ENCODE measurements around the gene MAPRE2.
A peak's percentile ranks its signal among the peaks of the same experiment; 100 is the strongest.

The MAPRE2 gene

DNA sequence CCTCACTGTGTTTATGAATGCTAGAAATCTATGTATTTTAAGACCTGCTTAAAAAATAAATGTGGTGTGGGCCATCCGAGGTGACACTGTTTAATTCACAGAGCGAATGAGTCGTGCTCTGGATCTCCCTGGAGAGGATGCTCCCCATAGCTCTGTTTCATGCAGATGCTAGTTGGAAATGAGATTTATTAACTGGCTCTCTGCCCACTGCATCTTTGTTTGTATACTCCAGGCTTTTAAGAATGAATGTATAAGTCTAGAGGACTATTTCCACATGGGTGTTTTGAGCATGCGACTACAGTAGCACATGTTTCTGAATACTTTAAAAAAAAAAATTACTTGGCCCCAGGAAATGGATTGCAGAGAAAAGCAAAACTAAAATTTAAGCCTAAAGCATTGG is 3.9 kb downstream of the MAPRE2 start:
- Mint-ChIP-seq H3K9me3 (no peaks in the 10 kb centered on the region), H3K36me3 (ENCODE audit: low read depth) (peaks cover 5% of the 10 kb centered on the region), H3K4me1 (ENCODE audit: low read depth) (peaks cover 69% of the 10 kb centered on the region), H3K27ac (peak overlapping the region; percentile 91), H3K4me3 (peak overlapping the region; percentile 73), H3K27me3 (ENCODE audit: low read depth) (no peaks in the 10 kb centered on the region)
- DNase-seq (ENCODE audit: low spot score) = no peak

DNA sequence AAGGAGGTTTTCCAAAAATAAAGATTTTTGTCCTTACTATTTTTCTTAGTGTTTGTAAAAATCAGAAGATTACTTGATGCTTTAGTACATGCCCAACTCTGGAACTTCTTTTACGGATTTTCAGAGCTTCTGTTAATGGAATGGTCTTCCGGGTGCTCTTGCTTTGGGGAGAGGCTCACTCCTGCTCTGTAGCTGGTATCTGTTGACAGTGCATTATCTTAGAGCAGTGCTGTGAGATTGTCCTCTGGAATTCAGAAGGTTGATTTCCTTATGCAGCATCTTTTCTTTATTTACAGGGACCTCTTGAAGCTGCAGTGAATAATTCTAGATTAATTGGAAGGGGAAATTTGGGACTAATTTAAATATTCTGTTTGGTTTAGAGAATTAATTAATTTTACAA is 4.6 kb downstream of the MAPRE2 start:
- H3K36me3 Mint-ChIP-seq (ENCODE audit: low read depth) = peaks cover 5% of the 10 kb centered on the region
- H3K4me3 Mint-ChIP-seq = peak overlapping the region; percentile 73
- H3K4me1 Mint-ChIP-seq (ENCODE audit: low read depth) = peaks cover 71% of the 10 kb centered on the region
- H3K9me3 Mint-ChIP-seq = no peaks in the 10 kb centered on the region
- H3K27ac Mint-ChIP-seq = peak overlapping the region; percentile 39
- H3K27me3 Mint-ChIP-seq (ENCODE audit: low read depth) = no peaks in the 10 kb centered on the region
- DNase-seq (ENCODE audit: low spot score) = no peak

DNA sequence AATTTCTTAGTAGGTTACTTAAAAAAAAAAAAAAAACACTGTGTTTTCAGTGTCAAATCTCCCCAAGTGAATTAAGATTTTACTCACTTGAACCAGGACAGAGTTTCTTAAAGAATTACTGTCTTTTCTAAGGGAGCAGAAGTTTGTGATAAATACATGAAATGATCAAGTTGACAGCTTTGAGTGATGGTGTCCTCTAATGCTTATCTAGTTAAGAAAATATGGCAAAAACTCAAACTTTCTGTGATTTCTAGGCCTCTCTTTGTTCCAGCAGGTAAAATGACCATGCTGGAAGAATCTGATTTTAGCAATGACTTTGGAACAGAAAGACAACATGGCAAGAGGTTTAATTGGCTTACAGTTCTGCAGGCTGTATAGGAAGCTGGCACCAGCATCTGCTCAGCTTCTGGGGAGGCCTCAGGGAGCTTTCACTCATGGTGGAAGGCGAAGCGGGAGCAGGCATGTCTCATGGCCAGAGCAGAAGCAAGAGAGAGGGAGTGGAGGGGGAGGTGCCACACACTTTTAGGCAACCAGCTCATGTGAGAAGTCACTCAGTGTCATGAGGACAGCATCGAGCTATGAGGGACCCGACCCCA is 6.6 kb downstream of the MAPRE2 start:
- H3K4me1 Mint-ChIP-seq (ENCODE audit: low read depth) = peaks cover 63% of the 10 kb centered on the region
- no peak overlapping the region for H3K4me3 Mint-ChIP-seq
- DNase-seq (ENCODE audit: low spot score) = no peak
- H3K27ac Mint-ChIP-seq = no peak overlapping the region
- H3K9me3 Mint-ChIP-seq = no peaks in the 10 kb centered on the region
- peaks cover 5% of the 10 kb centered on the region for H3K36me3 Mint-ChIP-seq (ENCODE audit: low read depth)
- H3K27me3 Mint-ChIP-seq (ENCODE audit: low read depth) = no peaks in the 10 kb centered on the region

DNA sequence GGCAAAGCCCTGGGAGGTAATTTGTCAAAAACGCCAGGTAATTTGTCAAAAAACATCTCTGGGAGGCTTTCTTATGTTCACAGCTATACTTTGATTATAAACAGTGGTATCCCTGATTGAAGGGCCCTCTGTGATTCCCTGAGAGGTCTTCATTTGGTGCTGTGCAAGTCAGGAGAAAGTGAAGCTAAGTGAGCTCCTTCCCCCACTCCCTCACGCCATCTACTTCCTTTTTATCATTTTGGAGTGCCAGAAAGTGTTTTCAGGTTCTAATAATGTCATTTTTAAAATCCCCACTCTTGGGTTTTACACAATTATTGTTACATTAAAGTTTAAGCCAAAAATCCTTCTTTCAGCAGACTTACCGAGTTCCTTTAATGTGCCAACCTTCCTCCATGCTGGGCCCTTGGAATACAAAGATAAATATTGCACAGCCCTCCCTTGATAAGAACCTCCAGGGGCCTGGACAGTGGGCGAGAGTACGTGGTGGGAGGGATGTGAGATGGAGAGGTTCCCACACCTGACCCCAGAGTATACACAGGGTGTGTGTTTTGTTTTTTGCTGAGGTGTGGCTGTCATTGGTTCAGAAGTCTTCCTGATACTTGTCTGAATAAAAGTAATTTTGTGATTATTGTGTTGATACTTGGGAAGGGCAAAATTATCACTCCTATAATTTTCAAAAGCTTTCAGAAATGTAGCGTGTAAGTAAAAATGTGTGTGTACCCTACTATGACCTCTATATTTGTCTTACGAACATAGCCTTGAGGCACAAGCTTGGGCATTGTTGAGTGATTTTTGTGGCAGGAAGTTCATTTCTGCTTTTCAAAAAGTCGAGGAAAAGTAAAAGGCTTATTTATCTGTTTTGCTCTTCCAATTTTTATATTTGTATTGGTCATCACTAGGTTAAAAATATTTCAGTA is 8.2 kb downstream of the MAPRE2 start:
- peaks cover 5% of the 10 kb centered on the region for H3K36me3 Mint-ChIP-seq (ENCODE audit: low read depth)
- peak overlapping the region; percentile 62 for H3K4me3 Mint-ChIP-seq
- H3K9me3 Mint-ChIP-seq = no peaks in the 10 kb centered on the region
- DNase-seq (ENCODE audit: low spot score) = no peak
- H3K27me3 Mint-ChIP-seq (ENCODE audit: low read depth) = no peaks in the 10 kb centered on the region
- peaks cover 52% of the 10 kb centered on the region for H3K4me1 Mint-ChIP-seq (ENCODE audit: low read depth)
- peak overlapping the region; percentile 73 for H3K27ac Mint-ChIP-seq

DNA sequence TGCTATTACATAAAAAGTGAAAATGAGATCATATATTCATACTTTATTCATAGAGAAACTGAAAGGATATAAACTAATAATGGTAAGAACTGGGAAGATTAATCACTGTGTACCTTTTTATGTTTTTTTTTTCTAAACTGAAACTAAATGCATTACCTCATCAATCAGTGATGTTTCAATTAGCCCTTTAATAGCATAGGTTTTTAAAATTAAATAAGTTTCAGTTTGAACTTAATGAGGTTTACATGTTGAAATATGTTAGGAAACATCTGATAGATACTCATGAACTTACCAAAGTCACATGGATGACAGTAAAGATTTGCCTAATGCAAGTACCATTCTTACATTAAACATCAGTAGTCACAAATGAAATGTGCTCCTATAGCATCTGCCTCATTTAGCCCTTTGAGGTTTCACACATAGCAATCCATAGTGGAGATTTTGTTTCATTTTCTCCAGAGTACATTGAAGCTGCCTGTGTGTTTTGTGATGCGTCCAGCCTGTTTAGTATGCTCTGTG is 8.9 kb downstream of the MAPRE2 start:
- H3K9me3 Mint-ChIP-seq = no peaks in the 10 kb centered on the region
- peak overlapping the region; percentile 62 for H3K4me3 Mint-ChIP-seq
- H3K27ac Mint-ChIP-seq = peak overlapping the region; percentile 73
- H3K36me3 Mint-ChIP-seq (ENCODE audit: low read depth) = peaks cover 9% of the 10 kb centered on the region
- DNase-seq (ENCODE audit: low spot score) = no peak
- no peaks in the 10 kb centered on the region for H3K27me3 Mint-ChIP-seq (ENCODE audit: low read depth)
- peaks cover 45% of the 10 kb centered on the region for H3K4me1 Mint-ChIP-seq (ENCODE audit: low read depth)

DNA sequence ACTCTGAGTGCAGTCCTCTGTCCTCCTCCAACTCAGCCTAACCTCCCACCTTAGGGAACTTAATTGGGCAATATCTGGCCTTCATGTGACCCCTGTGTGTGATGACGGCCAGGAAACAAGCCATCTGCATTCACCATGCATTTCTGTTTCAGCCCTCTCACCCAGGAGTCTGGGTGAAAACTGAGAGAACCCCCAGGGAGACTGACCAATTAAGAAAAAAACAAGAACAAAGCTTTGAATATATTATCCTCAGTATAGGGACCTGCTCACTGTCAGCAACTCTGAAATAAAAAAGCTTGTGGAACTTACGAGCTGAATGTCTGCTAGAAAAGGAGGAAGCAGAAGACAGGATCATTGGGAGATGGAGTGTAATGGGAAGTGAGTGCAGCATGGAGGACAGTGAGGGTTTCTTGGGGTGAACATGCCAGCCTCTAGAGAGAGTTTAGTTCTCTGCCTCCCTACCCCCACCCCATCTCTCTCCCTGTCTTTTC is 9.5 kb downstream of the MAPRE2 start:
- DNase-seq (ENCODE audit: low spot score) = no peak
- Mint-ChIP-seq H3K4me3 (no peak overlapping the region), H3K4me1 (ENCODE audit: low read depth) (peaks cover 38% of the 10 kb centered on the region), H3K27ac (peak overlapping the region; percentile 38), H3K36me3 (ENCODE audit: low read depth) (peaks cover 11% of the 10 kb centered on the region), H3K9me3 (no peaks in the 10 kb centered on the region), H3K27me3 (ENCODE audit: low read depth) (no peaks in the 10 kb centered on the region)

DNA sequence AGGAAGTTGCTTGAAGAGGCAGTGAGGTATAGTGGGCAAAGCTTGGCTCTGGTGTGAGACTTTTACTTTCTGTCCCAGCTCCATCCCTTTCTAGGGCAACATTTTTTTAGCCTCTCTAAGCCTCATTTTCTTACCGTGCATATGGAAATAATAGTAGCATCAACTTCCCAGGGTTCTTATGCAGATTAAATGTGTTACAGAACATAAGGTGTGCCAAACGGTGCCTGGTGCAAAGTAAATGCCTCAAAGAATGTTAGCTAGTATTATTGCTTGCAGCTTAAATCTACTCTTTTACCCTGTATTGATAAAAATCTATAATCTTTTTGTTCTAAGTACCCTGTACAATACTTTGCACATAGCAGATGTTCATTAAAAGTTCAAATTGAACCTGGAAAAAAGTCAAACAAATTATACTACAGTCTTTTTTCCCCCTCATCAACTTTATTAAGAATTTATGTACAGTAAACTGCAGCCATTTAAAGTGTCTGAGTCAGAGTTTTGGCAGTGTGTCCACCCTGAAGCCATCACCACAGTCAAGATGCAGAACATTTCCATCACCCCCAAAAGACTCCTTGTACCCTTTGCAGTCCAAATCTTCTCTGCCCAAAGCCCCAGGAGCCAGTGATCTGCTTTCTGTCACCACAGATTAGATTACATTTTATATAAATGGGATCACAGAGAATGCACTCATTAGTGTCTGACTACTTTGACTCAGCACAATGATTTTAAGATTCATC is 10.6 kb downstream of the MAPRE2 start:
- H3K36me3 Mint-ChIP-seq (ENCODE audit: low read depth) = peaks cover 9% of the 10 kb centered on the region
- no peak overlapping the region for H3K27ac Mint-ChIP-seq
- H3K4me1 Mint-ChIP-seq (ENCODE audit: low read depth) = peaks cover 29% of the 10 kb centered on the region
- no peak overlapping the region for H3K4me3 Mint-ChIP-seq
- H3K9me3 Mint-ChIP-seq = no peaks in the 10 kb centered on the region
- no peak for DNase-seq (ENCODE audit: low spot score)
- no peaks in the 10 kb centered on the region for H3K27me3 Mint-ChIP-seq (ENCODE audit: low read depth)

DNA sequence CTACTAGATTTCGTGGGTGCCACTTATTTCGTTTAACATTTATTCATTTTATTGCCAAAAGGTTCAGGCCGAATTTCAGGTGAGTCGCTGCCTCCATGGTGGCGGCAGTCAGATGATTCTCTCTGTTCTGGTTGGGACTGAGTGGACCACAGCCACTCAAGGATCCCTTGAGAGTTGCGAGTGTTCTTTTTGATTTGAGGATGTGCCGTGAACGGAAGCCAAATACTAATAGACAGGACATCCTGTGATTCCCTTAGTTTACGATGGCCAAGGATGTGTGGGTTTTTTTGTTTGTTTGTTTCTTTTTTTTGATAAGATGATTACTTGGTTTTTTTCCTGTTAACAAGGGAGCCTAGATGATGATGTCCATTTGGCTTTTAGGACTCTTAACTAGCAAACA is 13.2 kb downstream of the MAPRE2 start:
- Mint-ChIP-seq H3K27ac (no peak overlapping the region), H3K4me1 (ENCODE audit: low read depth) (peaks cover 15% of the 10 kb centered on the region), H3K9me3 (no peaks in the 10 kb centered on the region), H3K36me3 (ENCODE audit: low read depth) (peaks cover 6% of the 10 kb centered on the region), H3K27me3 (ENCODE audit: low read depth) (no peaks in the 10 kb centered on the region), H3K4me3 (no peak overlapping the region)
- no peak for DNase-seq (ENCODE audit: low spot score)

DNA sequence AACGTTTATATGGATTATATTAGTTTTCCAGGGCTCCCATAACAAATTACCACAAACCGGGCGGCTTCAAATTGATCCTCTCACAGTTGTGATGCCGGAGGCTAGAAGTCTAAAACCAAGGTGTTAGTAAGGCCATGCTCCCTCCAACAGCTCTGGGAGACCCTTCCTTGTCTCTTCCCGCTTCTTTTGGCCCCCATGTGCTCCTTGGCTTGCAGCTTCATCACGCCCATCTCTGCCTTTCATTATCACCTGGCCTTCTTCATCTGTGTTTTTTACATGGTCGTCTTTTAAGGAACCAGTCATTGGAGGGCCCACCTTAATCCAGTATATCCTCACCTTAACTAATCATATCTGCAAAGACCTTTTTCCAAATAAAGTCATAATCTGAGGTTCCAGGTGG is 13.9 kb downstream of the MAPRE2 start:
- H3K4me3 Mint-ChIP-seq = no peak overlapping the region
- no peaks in the 10 kb centered on the region for H3K9me3 Mint-ChIP-seq
- no peaks in the 10 kb centered on the region for H3K27me3 Mint-ChIP-seq (ENCODE audit: low read depth)
- no peak for DNase-seq (ENCODE audit: low spot score)
- peaks cover 9% of the 10 kb centered on the region for H3K4me1 Mint-ChIP-seq (ENCODE audit: low read depth)
- peaks cover 6% of the 10 kb centered on the region for H3K36me3 Mint-ChIP-seq (ENCODE audit: low read depth)
- no peak overlapping the region for H3K27ac Mint-ChIP-seq

DNA sequence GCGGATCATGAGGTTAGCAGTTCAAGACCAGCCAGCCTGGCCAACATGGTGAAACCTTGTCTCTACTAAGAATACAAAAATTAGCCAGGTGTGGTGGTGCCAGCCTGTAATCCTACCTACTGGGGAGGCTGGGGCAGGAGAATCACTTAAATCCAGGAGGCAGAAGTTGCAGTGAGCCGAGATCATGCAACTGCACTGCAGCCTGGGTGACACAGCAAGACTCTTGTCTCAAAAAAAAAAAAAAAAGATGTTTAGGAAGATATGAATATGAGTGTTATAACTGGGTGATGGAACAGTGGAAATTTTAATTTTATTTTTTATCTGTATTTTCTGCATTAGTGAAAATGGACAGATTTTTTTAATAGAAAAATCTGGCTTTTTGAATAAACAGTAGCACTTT is 14.5 kb downstream of the MAPRE2 start:
- H3K4me3 Mint-ChIP-seq = no peak overlapping the region
- no peaks in the 10 kb centered on the region for H3K9me3 Mint-ChIP-seq
- peaks cover 4% of the 10 kb centered on the region for H3K4me1 Mint-ChIP-seq (ENCODE audit: low read depth)
- H3K36me3 Mint-ChIP-seq (ENCODE audit: low read depth) = peaks cover 6% of the 10 kb centered on the region
- no peaks in the 10 kb centered on the region for H3K27me3 Mint-ChIP-seq (ENCODE audit: low read depth)
- DNase-seq (ENCODE audit: low spot score) = no peak
- no peak overlapping the region for H3K27ac Mint-ChIP-seq

DNA sequence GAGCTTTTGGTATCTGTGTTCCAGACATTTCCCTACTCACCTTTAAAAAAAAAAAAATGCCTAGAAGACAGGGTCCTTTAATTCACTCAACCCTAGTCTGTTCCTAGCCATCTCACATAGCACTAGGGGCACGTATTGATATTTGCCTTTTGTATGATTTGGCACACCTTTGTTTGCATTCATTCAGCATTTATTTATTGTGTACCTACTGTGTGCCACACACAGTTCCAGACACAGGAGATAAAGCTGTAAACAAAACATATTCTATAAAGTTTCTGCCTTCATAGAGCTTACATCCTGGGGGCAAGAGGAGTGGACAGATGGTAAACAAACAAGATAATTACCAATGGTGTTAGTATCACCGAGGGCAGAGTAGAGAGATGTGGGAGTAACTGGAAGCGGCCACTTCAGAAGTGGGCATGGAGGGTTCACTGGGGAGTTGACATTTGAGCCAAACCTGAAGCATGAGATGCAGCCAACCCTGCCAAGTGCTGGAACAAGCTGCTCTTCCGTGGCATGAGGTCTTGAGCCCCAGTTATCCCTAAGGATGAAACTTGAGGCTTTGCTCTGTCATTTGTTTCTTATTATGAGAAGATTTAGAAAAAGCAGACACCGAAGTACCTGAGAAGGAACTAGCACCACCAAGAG is 18.2 kb downstream of the MAPRE2 start:
- H3K4me3 Mint-ChIP-seq = no peak overlapping the region
- no peak for DNase-seq (ENCODE audit: low spot score)
- no peaks in the 10 kb centered on the region for H3K9me3 Mint-ChIP-seq
- peaks cover 6% of the 10 kb centered on the region for H3K36me3 Mint-ChIP-seq (ENCODE audit: low read depth)
- no peaks in the 10 kb centered on the region for H3K4me1 Mint-ChIP-seq (ENCODE audit: low read depth)
- no peak overlapping the region for H3K27ac Mint-ChIP-seq
- H3K27me3 Mint-ChIP-seq (ENCODE audit: low read depth) = no peaks in the 10 kb centered on the region

DNA sequence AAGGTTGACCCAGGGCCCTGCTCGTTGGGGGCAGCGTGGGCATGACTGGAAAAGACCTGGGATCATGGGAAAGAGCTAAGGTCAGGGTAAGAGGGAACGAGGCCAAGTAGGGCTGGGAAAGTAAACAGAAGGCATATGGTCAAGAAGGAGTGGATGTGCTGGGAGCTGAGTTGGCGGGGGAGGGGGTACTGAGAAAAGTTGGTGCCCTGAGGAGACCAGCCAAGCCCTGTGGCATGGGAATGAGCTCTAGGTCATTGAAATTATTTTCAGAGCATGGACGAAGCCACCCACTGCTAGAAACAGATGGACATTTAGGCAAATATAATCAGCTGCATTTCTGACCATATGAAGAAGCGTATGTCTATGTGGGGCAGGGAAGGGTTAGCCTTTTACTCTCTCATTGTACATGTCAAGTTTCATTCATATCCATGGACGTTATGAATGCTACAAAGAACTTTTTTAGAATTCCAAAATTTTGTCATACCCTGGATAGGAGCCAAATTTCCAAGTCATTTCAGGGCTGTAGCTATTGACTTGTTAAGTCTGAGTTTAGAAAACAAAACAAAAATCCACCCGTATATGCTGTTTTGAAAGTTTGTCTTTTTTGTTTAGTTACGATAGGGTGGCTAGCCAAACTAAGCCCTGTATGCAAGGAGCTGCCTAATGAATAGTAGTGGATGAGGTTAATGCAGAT is 19.1 kb downstream of the MAPRE2 start:
- Mint-ChIP-seq H3K4me1 (ENCODE audit: low read depth) (no peaks in the 10 kb centered on the region), H3K36me3 (ENCODE audit: low read depth) (peaks cover under 1% of the 10 kb centered on the region), H3K9me3 (no peaks in the 10 kb centered on the region), H3K27ac (no peak overlapping the region), H3K27me3 (ENCODE audit: low read depth) (no peaks in the 10 kb centered on the region), H3K4me3 (no peak overlapping the region)
- no peak for DNase-seq (ENCODE audit: low spot score)

DNA sequence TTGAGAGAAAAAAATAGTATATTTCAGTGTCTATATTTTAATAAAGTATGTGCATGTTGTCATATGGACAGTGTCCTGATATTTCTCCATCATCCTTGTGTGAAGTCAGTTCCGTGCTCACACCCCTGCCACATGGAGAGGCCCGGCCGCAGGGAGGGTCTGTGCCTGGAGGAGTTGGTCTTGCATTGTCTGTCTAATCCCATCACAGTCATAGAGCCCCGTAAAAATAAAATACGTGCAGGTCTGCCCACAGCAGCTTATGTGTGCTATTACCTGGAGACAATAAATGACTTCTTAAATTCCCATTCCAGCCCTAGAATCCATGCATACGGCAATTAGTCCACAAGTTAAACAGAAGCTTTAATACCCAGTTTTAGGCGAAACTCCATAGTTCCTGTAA is 20.1 kb downstream of the MAPRE2 start:
- no peak overlapping the region for H3K27ac Mint-ChIP-seq
- no peaks in the 10 kb centered on the region for H3K36me3 Mint-ChIP-seq (ENCODE audit: low read depth)
- H3K4me3 Mint-ChIP-seq = no peak overlapping the region
- H3K9me3 Mint-ChIP-seq = no peaks in the 10 kb centered on the region
- no peaks in the 10 kb centered on the region for H3K27me3 Mint-ChIP-seq (ENCODE audit: low read depth)
- H3K4me1 Mint-ChIP-seq (ENCODE audit: low read depth) = no peaks in the 10 kb centered on the region
- no peak for DNase-seq (ENCODE audit: low spot score)

Measured in T-helper 2 cell treated with Interferon-gamma antibody and Interleukin-4, amounts not matched to agents 5 μg/mL and 100 μg/mL, for 36 hours (primary cell).